TTC549 (cell line): ENCODE measurements around the gene CIP2A.
"Not testable (repeated sequence)": the region's sequence is repeated elsewhere in the genome, so short reads cannot be mapped to it uniquely, and the experiment has no call there.

Experiments used
- FAIRE-seq: peaks from 2 replicates; lab custom pipeline; 2012; peaks lifted over from hg19 to GRCh38; lab: Jason Lieb, UNC

CIP2A gene

GRCh38 chr3:108589081-108589997 lies at the start of gene CIP2A, which contains the start of gene DZIP3:
CIP2A (minus strand) TSS chr3:108589438; CDS start chr3:108589375, 63 bp downstream.
DZIP3 (plus strand) TSS chr3:108589722; CDS start chr3:108605407, 15,685 bp downstream.
- FAIRE-seq: peak; percentile 71

GRCh38 chr3:108629974-108630373 lies 40.7 kb upstream of the CIP2A start:
- FAIRE-seq: no peak

- no peak for FAIRE-seq
Measured at GRCh38 chr3:108623504-108623903, 34.3 kb upstream of the CIP2A start.

GRCh38 chr3:108620250-108620649 lies 31.0 kb upstream of the CIP2A start:
- FAIRE-seq: no peak

- not testable (repeated sequence) for FAIRE-seq
Measured at GRCh38 chr3:108616090-108616489, 26.9 kb upstream of the CIP2A start.

- no peak for FAIRE-seq
Measured at GRCh38 chr3:108610651-108611050, 21.4 kb upstream of the CIP2A start.

- no peak for FAIRE-seq
Measured at GRCh38 chr3:108608750-108609149, 19.5 kb upstream of the CIP2A start.

GRCh38 chr3:108605491-108605890 lies 16.3 kb upstream of the CIP2A start:
- no peak for FAIRE-seq

GRCh38 chr3:108605028-108605427 lies 15.8 kb upstream of the CIP2A start:
- no peak for FAIRE-seq

GRCh38 chr3:108603691-108604090 lies 14.5 kb upstream of the CIP2A start:
- FAIRE-seq: no peak

- no peak for FAIRE-seq
Measured at GRCh38 chr3:108602935-108603294, 13.7 kb upstream of the CIP2A start.

- FAIRE-seq: no peak
Measured at GRCh38 chr3:108602249-108602934, 13.2 kb upstream of the CIP2A start.

GRCh38 chr3:108599677-108600409 lies 10.6 kb upstream of the CIP2A start:
- FAIRE-seq: no peak

GRCh38 chr3:108598375-108598774 lies 9.1 kb upstream of the CIP2A start:
- FAIRE-seq: no peak

GRCh38 chr3:108595321-108595720 lies 6.1 kb upstream of the CIP2A start:
- no peak for FAIRE-seq

GRCh38 chr3:108590460-108590859 lies 1.2 kb upstream of the CIP2A start:
- no peak for FAIRE-seq

- FAIRE-seq: no peak
Measured at GRCh38 chr3:108589998-108590323, 723 bp upstream of the CIP2A start.

- no peak for FAIRE-seq
Measured at GRCh38 chr3:108588601-108589000, 637 bp downstream of the CIP2A start.

- FAIRE-seq: no peak
Measured at GRCh38 chr3:108578064-108578463, 11.2 kb downstream of the CIP2A start.

GRCh38 chr3:108569336-108569735 lies 19.9 kb downstream of the CIP2A start:
- FAIRE-seq: no peak

- FAIRE-seq: no peak
Measured at GRCh38 chr3:108566599-108566998, 22.6 kb downstream of the CIP2A start.

- no peak for FAIRE-seq
Measured at GRCh38 chr3:108565506-108565905, 23.7 kb downstream of the CIP2A start.

- FAIRE-seq: no peak
Measured at GRCh38 chr3:108564564-108564963, 24.7 kb downstream of the CIP2A start.
